ENCODE measurements around the gene LHX6.

The LHX6 gene

GRCh38 chr9:122215663-122216062, 13.1 kb downstream of the LHX6 start:
- DNase-seq, result no peak

GRCh38 chr9:122214507-122214906, 14.2 kb downstream of the LHX6 start:
- no peak for DNase-seq

GRCh38 chr9:122213589-122214413, 15.0 kb downstream of the LHX6 start:
- peak; percentile 64 for DNase-seq

- DNase-seq, result no peak
Measured at GRCh38 chr9:122213102-122213588, 15.6 kb downstream of the LHX6 start.

GRCh38 chr9:122212473-122213004, 16.2 kb downstream of the LHX6 start:
- no peak for DNase-seq

- DNase-seq, result no peak
Measured at GRCh38 chr9:122209451-122209850, 19.3 kb downstream of the LHX6 start.

- no peak for DNase-seq
Measured at GRCh38 chr9:122207096-122207495, 21.7 kb downstream of the LHX6 start.

GRCh38 chr9:122206118-122207046, 22.4 kb downstream of the LHX6 start:
- no peak for DNase-seq

GRCh38 chr9:122205176-122205575, 23.6 kb downstream of the LHX6 start:
- DNase-seq, result no peak

GRCh38 chr9:122204491-122204890, 24.3 kb downstream of the LHX6 start:
- DNase-seq, result no peak

GRCh38 chr9:122204055-122204454, 24.7 kb downstream of the LHX6 start:
- no peak for DNase-seq

GRCh38 chr9:122202111-122202510, 26.6 kb downstream of the LHX6 start:
- no peak for DNase-seq

GRCh38 chr9:122201641-122202040, 27.1 kb downstream of the LHX6 start:
- no peak for DNase-seq

GRCh38 chr9:122200960-122201595, 27.7 kb downstream of the LHX6 start:
- no peak for DNase-seq

GRCh38 chr9:122197882-122198281, 30.9 kb downstream of the LHX6 start:
- DNase-seq, result no peak

- DNase-seq, result no peak
Measured at GRCh38 chr9:122197426-122197825, 31.3 kb downstream of the LHX6 start.

- DNase-seq, result no peak
Measured at GRCh38 chr9:122195875-122196274, 32.9 kb downstream of the LHX6 start.

GRCh38 chr9:122193651-122194050, 35.1 kb downstream of the LHX6 start:
- DNase-seq, result no peak

GRCh38 chr9:122192914-122193525, 35.7 kb downstream of the LHX6 start:
- DNase-seq, result no peak

GRCh38 chr9:122192261-122192875, 36.4 kb downstream of the LHX6 start:
- no peak for DNase-seq

GRCh38 chr9:122191584-122191983, 37.2 kb downstream of the LHX6 start:
- DNase-seq, result no peak
